Measurements from ENCODE around the gene TBCK. TPM values are rescaled to one million over a fixed set of nuclear protein-coding genes. Genes with fewer than 3 reads are reported as not detected.
"Not testable (repeated sequence)": the region's sequence is repeated elsewhere in the genome, so short reads cannot be mapped to it uniquely, and the experiment has no call there.

TBCK gene
- total RNA-seq, 2 experiments from 2014 or later, result 23.5 to 29.0 TPM

- peak; percentile 54 for TF ChIP-seq CTCF (IDR thresholded peaks at IDR 0.05)
- Mint-ChIP-seq H3K36me3 (ENCODE audit: low read depth) (peaks cover 48% of the 10 kb centered on the region), H3K27me3 (no peaks in the 10 kb centered on the region), H3K4me3 (no peak overlapping the region), H3K27ac (no peak overlapping the region), H3K9me3 (no peaks in the 10 kb centered on the region), H3K4me1 (ENCODE audit: low read depth) (no peaks in the 10 kb centered on the region)
- H3K27ac ChIP-seq (ENCODE audit: low read depth in 1 of 2, low read length in 2 of 2), result no peak overlapping the region
- ChIA-PET CTCF (no interaction called here), POLR2A (no interaction called here)
- H3K9me3 ChIP-seq (ENCODE audit: control insufficient read depth in 1 of 2, insufficient read depth in 1 of 2, low read length in 2 of 2), result peaks cover 0 to 3% of the 10 kb centered on the region in 2 experiments
- DNase-seq (peak in 3 of 14 experiments; percentile 11 to 29 (median 26)), ATAC-seq (ENCODE audit: poor library complexity) (peak; percentile 26)
- intact Hi-C loops (cut with DNase I, micrococcal nuclease), result loop anchor here in 1 of 2 experiments (10.0 kb wide), 1 partner anchor 1496 kb away; no protein-coding TSS in a partner anchor
- H3K36me3 ChIP-seq (ENCODE audit: insufficient read depth, low read length), result peaks cover 27% of the 10 kb centered on the region
- no peaks in the 10 kb centered on the region for H3K4me1 ChIP-seq (ENCODE audit: insufficient read depth, low read length)
- H3K4me3 ChIP-seq (ENCODE audit: low read length), result no peak overlapping the region
- H3K27me3 ChIP-seq (ENCODE audit: control insufficient read depth in 1 of 2, insufficient read depth in 2 of 2, low read length in 2 of 2), result no peaks in the 10 kb centered on the region
Observed at GRCh38 chr4:106238820-106239420, 77.1 kb downstream of the TBCK start.

GRCh38 chr4:106231931-106232330 is 84.1 kb downstream of the TBCK start:
- H3K27ac Mint-ChIP-seq, result no peak overlapping the region
- no peak overlapping the region for H3K27ac ChIP-seq (ENCODE audit: low read depth in 1 of 2, low read length in 2 of 2)
- POLR2A ChIA-PET, result interaction anchor here (0.6 kb wide), 1 partner anchor 76 kb away, joined by 3 read pairs; no protein-coding TSS in a partner anchor
- TF ChIP-seq CTCF (IDR thresholded peaks at IDR 0.05), result no peak
- H3K4me1 Mint-ChIP-seq (ENCODE audit: low read depth), result no peaks in the 10 kb centered on the region
- H3K4me3 ChIP-seq (ENCODE audit: low read length), result no peak overlapping the region
- peaks cover 59% of the 10 kb centered on the region for H3K36me3 ChIP-seq (ENCODE audit: insufficient read depth, low read length)
- no peaks in the 10 kb centered on the region for H3K4me1 ChIP-seq (ENCODE audit: insufficient read depth, low read length)
- H3K27me3 Mint-ChIP-seq, result no peaks in the 10 kb centered on the region
- ATAC-seq (ENCODE audit: poor library complexity) (no peak), DNase-seq (no peak)
- no peaks in the 10 kb centered on the region for H3K27me3 ChIP-seq (ENCODE audit: control insufficient read depth in 1 of 2, insufficient read depth in 2 of 2, low read length in 2 of 2)
- peaks cover 88% of the 10 kb centered on the region for H3K36me3 Mint-ChIP-seq (ENCODE audit: low read depth)
- intact Hi-C loops (cut with DNase I, micrococcal nuclease), result loop anchor here in 1 of 2 experiments (10.0 kb wide), 1 partner anchor 1503 kb away; no protein-coding TSS in a partner anchor
- H3K4me3 Mint-ChIP-seq, result no peak overlapping the region
- no peaks in the 10 kb centered on the region for H3K9me3 ChIP-seq (ENCODE audit: control insufficient read depth in 1 of 2, insufficient read depth in 1 of 2, low read length in 2 of 2)
- CTCF ChIA-PET, result no interaction called here
- H3K9me3 Mint-ChIP-seq, result no peaks in the 10 kb centered on the region

- CTCF ChIA-PET, result no interaction called here
- intact Hi-C loops (cut with DNase I, micrococcal nuclease), result no loop called here
- Mint-ChIP-seq H3K27me3 (no peaks in the 10 kb centered on the region), H3K27ac (no peak overlapping the region), H3K9me3 (no peaks in the 10 kb centered on the region), H3K4me1 (ENCODE audit: low read depth) (no peaks in the 10 kb centered on the region), H3K36me3 (ENCODE audit: low read depth) (peaks cover 64% of the 10 kb centered on the region), H3K4me3 (no peak overlapping the region)
- no peak for DNase-seq
- no peaks in the 10 kb centered on the region for H3K4me1 ChIP-seq (ENCODE audit: insufficient read depth, low read length)
- H3K27me3 ChIP-seq (ENCODE audit: control insufficient read depth in 1 of 2, insufficient read depth in 2 of 2, low read length in 2 of 2), result no peaks in the 10 kb centered on the region
- H3K36me3 ChIP-seq (ENCODE audit: insufficient read depth, low read length), result peaks cover 2% of the 10 kb centered on the region
- TF ChIP-seq CTCF (IDR thresholded peaks at IDR 0.05), result no peak
- H3K27ac ChIP-seq (ENCODE audit: low read depth in 1 of 2, low read length in 2 of 2), result no peak overlapping the region
- no peak for ATAC-seq (ENCODE audit: poor library complexity)
- POLR2A ChIA-PET, result no interaction called here
- no peak overlapping the region for H3K4me3 ChIP-seq (ENCODE audit: low read length)
- no peaks in the 10 kb centered on the region for H3K9me3 ChIP-seq (ENCODE audit: control insufficient read depth in 1 of 2, insufficient read depth in 1 of 2, low read length in 2 of 2)
Observed at GRCh38 chr4:106222548-106222947, 93.5 kb downstream of the TBCK start.

GRCh38 chr4:106213291-106213690 is 102.7 kb downstream of the TBCK start:
- H3K9me3 ChIP-seq (ENCODE audit: control insufficient read depth in 1 of 2, insufficient read depth in 1 of 2, low read length in 2 of 2); POLR2A ChIA-PET; H3K27ac ChIP-seq (ENCODE audit: low read depth in 1 of 2, low read length in 2 of 2); H3K36me3 ChIP-seq (ENCODE audit: insufficient read depth, low read length); ATAC-seq (ENCODE audit: poor library complexity); H3K27me3 Mint-ChIP-seq; H3K27me3 ChIP-seq (ENCODE audit: control insufficient read depth in 1 of 2, insufficient read depth in 2 of 2, low read length in 2 of 2); H3K27ac Mint-ChIP-seq; intact Hi-C loops (cut with DNase I, micrococcal nuclease); DNase-seq; H3K4me3 ChIP-seq (ENCODE audit: low read length); H3K4me1 Mint-ChIP-seq (ENCODE audit: low read depth); H3K4me3 Mint-ChIP-seq; H3K9me3 Mint-ChIP-seq; H3K4me1 ChIP-seq (ENCODE audit: insufficient read depth, low read length); CTCF ChIA-PET: not testable (repeated sequence)
- peaks cover 35% of the 10 kb centered on the region for H3K36me3 Mint-ChIP-seq (ENCODE audit: low read depth)

All from CD4-positive, alpha-beta T cell (primary cell).